Left ventricle myocardium inferior (tissue), 1 donor: ENCODE results near the gene SGO2. TPM values are rescaled to one million over a fixed set of nuclear protein-coding genes. Genes with fewer than 3 reads are reported as not detected.
A peak's percentile ranks its signal among the peaks of the same experiment; 100 is the strongest.

Experiments used
- DNase-seq: peaks from one replicate; pipeline ENCODE4 v3.0.0-alpha.2; 2020
- H3K27ac ChIP-seq: fragments of 200-600 bp; replicated peaks from 2 replicates; pipeline ENCODE4 v1.8.0; 2021
- H3K27me3 ChIP-seq: fragments of 200-600 bp; 2 replicates; pipeline ENCODE4 v1.8.0; 2021; ENCODE audit warnings: low read depth
- H3K36me3 ChIP-seq: fragments of 200-600 bp; 2 replicates; pipeline ENCODE4 v1.8.0; 2021
- H3K4me1 ChIP-seq: fragments of 200-600 bp; 2 replicates; pipeline ENCODE4 v1.8.0; 2021
- H3K4me3 ChIP-seq: fragments of 200-600 bp; 2 replicates; pipeline ENCODE4 v1.8.0; 2021; ENCODE audit warnings: mild to moderate bottlenecking, moderate library complexity
- H3K9me3 ChIP-seq: fragments of 200-600 bp; replicated peaks from 2 replicates; pipeline ENCODE4 v1.8.0; 2021
- CTCF ChIP-seq: fragments of 200-600 bp; IDR thresholded peaks from 2 replicates; pipeline ENCODE4 v1.8.0; 2021; ENCODE audit warnings: antibody characterized with exemption, mild to moderate bottlenecking, borderline replicate concordance
- intact Hi-C: fragments of 100-400 bp; cut with micrococcal nuclease; formaldehyde crosslinking; loops from one replicate; pipeline ENCODE4 v1.11.0; 2022
- long read RNA-seq: library from polyadenylated mRNA; unstranded; transcript quantifications from one replicate; pipeline ENCODE4 v2.0.0, GENCODE V29; 2021
- total RNA-seq: library from RNA; stranded (reverse); fragmentation: NEBNext Ultra II Directional; extraction: Animal tissue kit (Norgen Biotek cat#: 25700); gene quantifications from one replicate; pipeline ENCODE4 v1.2.1, GENCODE V29; 2021
- donor health status: DM: no; HTN: yes; CAD: no; lungs with severe emphysema.

The SGO2 gene
- total RNA-seq = 1.6 TPM
- long read RNA-seq = 0 reads

- intact Hi-C loops = no loop called here
- Histone ChIP-seq H3K36me3 (no peaks in the 10 kb centered on the region), H3K9me3 (no peaks in the 10 kb centered on the region), H3K4me1 (peaks cover 17% of the 10 kb centered on the region), H3K27me3 (peaks cover under 1% of the 10 kb centered on the region), H3K27ac (peak within 1 kb of the TSS; percentile 74), H3K4me3 (peak within 1 kb of the TSS; percentile 82)
- no peak for TF ChIP-seq CTCF
- peak; percentile 95 for DNase-seq
Measured at GRCh38 chr2:200525882-200526651, at the start of gene SGO2. TSS of gene SGO2 (plus strand) at chr2:200526207. CDS start at chr2:200532976, 6,769 bp downstream.

GRCh38 chr2:200476836-200477235, 49.2 kb upstream of the SGO2 start:
- Histone ChIP-seq H3K36me3 (peaks cover 69% of the 10 kb centered on the region), H3K4me3 (peak overlapping the region; percentile 54), H3K27ac (peak overlapping the region; percentile 78), H3K9me3 (no peaks in the 10 kb centered on the region), H3K27me3 (no peaks in the 10 kb centered on the region), H3K4me1 (peaks cover 16% of the 10 kb centered on the region)
- DNase-seq = no peak
- TF ChIP-seq CTCF = no peak
- intact Hi-C loops = no loop called here

- H3K9me3 ChIP-seq = no peaks in the 10 kb centered on the region
- TF ChIP-seq CTCF = no peak
- H3K4me3 ChIP-seq = peak overlapping the region; percentile 54
- peaks cover 61% of the 10 kb centered on the region for H3K36me3 ChIP-seq
- peaks cover 16% of the 10 kb centered on the region for H3K4me1 ChIP-seq
- DNase-seq = peak; percentile 67
- peak overlapping the region; percentile 78 for H3K27ac ChIP-seq
- H3K27me3 ChIP-seq = no peaks in the 10 kb centered on the region
- intact Hi-C loops = no loop called here
Measured at GRCh38 chr2:200477667-200478131, 48.3 kb upstream of the SGO2 start.

- intact Hi-C loops = loop anchor here (5.0 kb wide), 1 partner anchor 497 kb away; no protein-coding TSS in a partner anchor
- H3K9me3 ChIP-seq = no peaks in the 10 kb centered on the region
- no peak for DNase-seq
- no peak for TF ChIP-seq CTCF
- peaks cover 40% of the 10 kb centered on the region for H3K36me3 ChIP-seq
- H3K27ac ChIP-seq = no peak overlapping the region
- H3K4me3 ChIP-seq = no peak overlapping the region
- no peaks in the 10 kb centered on the region for H3K27me3 ChIP-seq
- H3K4me1 ChIP-seq = peaks cover 16% of the 10 kb centered on the region
Measured at GRCh38 chr2:200479692-200480265, 46.2 kb upstream of the SGO2 start.

GRCh38 chr2:200482194-200482593, 43.8 kb upstream of the SGO2 start:
- peaks cover 16% of the 10 kb centered on the region for H3K4me1 ChIP-seq
- intact Hi-C loops = loop anchor here (5.0 kb wide), 1 partner anchor 500 kb away; no protein-coding TSS in a partner anchor
- H3K27me3 ChIP-seq = no peaks in the 10 kb centered on the region
- DNase-seq = no peak
- TF ChIP-seq CTCF = no peak
- H3K36me3 ChIP-seq = peaks cover 28% of the 10 kb centered on the region
- no peaks in the 10 kb centered on the region for H3K9me3 ChIP-seq
- H3K4me3 ChIP-seq = no peak overlapping the region
- no peak overlapping the region for H3K27ac ChIP-seq
